ENCODE measurements around the gene TMCC1.
"Not testable (repeated sequence)": the region's sequence is repeated elsewhere in the genome, so short reads cannot be mapped to it uniquely, and the experiment has no call there.

TMCC1 gene

DNA sequence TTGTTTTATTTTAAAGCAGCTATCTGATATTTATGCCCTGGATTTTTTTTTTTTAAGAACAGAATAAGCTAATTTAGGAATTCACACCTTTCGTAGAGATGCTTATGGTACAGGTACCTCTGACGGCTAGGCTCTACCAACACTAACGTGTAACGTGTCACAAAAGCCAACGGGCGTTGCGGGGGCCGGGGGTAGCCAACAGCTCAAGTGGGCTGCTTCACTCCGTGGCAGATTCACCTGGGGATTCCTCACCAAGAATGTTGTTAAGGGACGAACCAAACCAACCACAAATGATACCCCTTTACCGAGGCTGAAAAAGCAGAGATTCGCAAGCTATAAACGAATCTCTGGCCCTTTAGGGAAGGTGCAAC is 1.0 kb downstream of the TMCC1 start:
- peak; percentile 30 for DNase-seq (ENCODE audit: low spot score)

DNA sequence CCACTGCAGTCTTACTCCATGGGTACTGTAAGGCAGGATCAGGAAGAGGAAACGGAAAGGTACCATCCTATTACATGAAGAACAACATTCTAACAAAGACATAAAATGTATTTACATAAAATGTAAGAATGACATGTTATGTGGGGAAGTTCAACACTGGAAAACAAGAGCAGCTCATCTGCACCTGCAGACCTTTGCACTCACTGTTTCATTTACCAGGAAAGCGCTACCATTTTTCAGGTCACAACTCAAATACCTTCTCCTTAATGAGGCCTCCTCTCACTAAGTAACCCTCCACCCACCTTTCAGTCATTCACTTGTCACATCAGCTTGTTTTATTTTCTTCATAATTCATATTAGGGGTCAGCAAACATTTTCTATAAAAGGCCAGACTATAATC is 2.6 kb downstream of the TMCC1 start:
- no peak for DNase-seq (ENCODE audit: low spot score)

DNA sequence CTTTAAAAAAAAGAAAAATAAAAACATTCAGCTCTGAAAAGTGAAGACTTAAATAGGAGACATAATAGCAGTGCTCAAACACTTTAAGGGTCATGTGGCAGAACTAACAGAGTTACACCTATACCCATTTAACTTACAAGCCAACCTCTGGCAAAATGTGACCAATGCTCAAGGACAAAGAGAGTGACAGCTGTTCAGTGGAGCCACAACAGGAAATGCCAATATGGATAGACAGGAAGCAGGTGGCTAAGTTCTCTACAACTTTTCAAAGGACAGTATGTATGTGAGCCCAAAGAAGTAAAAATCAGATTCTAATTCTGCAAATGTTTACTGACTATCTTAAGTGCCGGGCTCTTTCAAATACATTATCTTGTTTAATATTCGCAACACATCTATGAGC is 3.4 kb downstream of the TMCC1 start:
- DNase-seq (ENCODE audit: low spot score), result no peak

DNA sequence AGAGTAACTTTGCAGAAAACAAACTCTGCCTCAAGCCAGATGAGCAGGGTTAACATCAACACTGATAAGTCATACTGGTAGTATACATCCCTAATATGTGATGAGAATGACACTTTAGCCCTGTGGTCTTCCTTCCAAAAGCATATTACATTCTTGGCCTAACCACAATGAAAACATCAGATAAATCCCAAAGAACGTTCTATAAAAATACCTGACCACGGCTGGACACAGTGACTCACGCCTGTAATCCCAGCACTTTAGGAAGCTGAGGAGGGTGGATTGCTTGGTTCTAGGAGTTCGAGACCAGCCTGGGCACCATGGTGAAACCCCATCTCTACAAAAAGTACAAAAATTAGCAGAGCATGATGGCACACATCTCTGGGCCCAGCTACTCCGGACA is 4.7 kb downstream of the TMCC1 start:
- DNase-seq (ENCODE audit: low spot score), result no peak

GRCh38 chr3:129881261-129881660 is 12.2 kb downstream of the TMCC1 start:
- DNase-seq (ENCODE audit: low spot score), result no peak

GRCh38 chr3:129878355-129878754 is 15.2 kb downstream of the TMCC1 start:
- no peak for DNase-seq (ENCODE audit: low spot score)

DNA sequence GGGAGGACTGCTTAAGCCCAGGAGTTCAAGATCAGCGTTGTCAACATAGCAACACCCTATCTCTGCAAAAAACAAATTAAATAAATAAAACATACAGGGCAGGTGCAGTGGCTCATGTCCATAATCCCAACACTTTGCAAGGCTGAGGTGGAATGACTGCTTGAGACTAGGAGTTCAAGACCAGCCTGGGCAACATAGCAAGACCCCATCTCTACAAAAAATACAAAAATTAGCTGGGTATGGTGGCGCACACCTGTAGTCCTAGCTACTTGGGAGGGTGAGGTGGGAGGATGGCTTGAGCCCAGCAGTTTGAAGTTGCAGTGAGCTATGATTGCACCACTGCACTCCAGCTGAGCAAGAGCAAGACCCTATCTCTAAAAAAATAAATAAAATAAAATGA is 19.0 kb downstream of the TMCC1 start:
- not testable (repeated sequence) for DNase-seq (ENCODE audit: low spot score)

DNA sequence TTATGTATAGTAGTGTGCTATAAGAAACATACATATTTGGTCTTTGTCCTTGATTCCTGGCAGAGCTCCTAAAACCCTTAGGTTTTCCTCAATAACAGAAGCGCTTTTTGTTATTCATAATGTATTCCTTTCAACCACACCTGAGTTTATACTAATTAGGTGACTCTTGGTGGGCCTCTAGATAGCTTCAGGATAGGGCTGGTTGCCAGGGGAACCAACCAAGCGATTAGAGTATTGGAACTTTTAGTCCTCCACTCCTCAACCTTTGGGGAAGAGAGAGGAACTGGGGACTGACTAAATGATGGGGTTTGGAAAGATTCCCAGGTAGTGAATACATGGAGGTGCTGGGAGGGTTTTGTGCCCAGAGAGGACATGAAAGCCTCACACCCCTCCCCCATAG is 24.6 kb downstream of the TMCC1 start:
- no peak for DNase-seq (ENCODE audit: low spot score)

- DNase-seq (ENCODE audit: low spot score), result no peak
Observed at GRCh38 chr3:129867506-129868124, 25.9 kb downstream of the TMCC1 start.

DNA sequence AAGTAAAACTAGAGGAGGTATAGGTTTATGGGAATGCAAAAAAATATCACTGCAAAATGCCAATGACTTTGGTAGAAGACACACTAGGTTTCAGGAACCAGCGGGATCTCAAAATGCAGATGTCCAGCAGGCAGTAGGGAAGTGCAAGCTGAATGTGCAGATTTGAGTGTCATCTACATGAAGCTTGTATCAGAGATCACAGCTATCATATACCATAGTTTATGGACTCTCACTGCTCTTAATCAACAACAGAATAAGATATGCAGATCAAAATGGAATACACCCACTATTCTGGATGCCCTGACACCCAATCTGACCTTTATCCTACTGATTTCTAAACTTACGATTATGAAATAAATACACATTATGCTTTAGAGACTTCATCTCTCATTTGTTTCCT is 27.7 kb downstream of the TMCC1 start:
- DNase-seq (ENCODE audit: low spot score), result no peak

GRCh38 chr3:129864519-129864918 is 29.0 kb downstream of the TMCC1 start:
- no peak for DNase-seq (ENCODE audit: low spot score)

DNA sequence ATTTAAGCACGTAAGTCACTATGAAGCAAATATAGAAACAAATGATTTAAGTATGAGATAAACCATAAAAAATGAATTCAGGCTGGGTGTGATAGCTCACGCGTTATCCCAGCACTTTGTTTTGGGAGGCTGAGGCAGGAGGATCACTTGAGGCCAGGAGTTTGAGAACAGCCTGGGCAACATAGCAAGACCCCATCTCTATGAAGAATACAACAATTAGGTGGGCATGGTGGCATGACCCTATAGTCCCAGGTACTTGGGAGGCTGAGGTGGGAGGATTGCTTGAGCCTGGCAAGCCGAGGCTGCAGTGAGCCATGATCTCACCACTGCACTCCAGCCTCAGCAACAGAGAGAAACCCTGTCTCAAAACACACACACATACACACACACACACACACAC is 34.2 kb downstream of the TMCC1 start:
- DNase-seq (ENCODE audit: low spot score), result no peak

- no peak for DNase-seq (ENCODE audit: low spot score)
Observed at GRCh38 chr3:129857899-129858298, 35.6 kb downstream of the TMCC1 start.

- not testable (repeated sequence) for DNase-seq (ENCODE audit: low spot score)
Observed at GRCh38 chr3:129856790-129857189, 36.7 kb downstream of the TMCC1 start.

DNA sequence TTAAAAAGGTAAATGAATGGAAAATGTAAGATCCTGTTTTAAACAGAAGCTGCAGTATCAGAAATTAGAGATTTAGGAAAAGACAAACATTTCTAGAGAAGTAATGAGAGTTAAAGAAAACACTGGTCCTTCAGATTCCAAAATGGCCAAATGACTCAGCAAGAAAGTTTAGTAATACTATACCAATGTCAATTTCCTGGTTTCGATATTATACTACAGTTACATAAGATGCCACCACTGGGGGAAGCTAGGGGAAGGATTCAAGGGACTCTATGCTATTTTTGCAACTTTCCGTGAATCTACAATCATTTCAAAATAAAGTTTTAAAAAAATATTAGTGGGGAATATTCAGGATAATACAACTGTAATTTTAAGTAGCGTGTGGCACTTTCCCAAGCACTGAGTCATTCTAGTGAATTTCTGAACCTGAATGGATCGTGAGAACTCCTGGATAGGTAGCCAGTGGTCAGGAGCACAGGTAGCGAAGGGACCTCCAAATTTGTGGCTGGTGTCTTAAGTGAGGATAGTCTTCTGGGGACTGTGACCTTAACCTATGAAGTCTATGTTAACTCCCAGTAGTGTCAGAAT is 37.6 kb downstream of the TMCC1 start:
- DNase-seq (ENCODE audit: low spot score), result no peak

GRCh38 chr3:129855170-129855831 is 38.2 kb downstream of the TMCC1 start:
- DNase-seq (ENCODE audit: low spot score), result no peak

DNA sequence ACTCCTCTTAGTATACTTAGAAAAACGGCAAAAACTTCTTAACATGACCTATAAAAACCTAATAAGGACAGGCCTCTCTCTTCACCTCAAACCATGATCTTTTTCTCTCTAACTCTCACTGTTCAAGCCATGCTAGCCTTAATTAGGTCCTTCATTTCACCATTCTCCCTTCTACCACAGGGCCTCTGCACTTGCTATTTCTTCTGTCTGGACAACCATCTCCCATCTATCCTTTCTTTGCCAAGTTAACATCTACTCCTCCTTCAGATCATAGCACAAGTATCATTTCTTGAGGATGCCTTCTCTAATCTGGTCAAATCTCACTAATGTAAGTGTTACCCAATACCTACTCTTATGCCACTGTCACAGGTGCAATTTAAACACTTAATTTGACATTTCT is 39.1 kb downstream of the TMCC1 start:
- no peak for DNase-seq (ENCODE audit: low spot score)

DNA sequence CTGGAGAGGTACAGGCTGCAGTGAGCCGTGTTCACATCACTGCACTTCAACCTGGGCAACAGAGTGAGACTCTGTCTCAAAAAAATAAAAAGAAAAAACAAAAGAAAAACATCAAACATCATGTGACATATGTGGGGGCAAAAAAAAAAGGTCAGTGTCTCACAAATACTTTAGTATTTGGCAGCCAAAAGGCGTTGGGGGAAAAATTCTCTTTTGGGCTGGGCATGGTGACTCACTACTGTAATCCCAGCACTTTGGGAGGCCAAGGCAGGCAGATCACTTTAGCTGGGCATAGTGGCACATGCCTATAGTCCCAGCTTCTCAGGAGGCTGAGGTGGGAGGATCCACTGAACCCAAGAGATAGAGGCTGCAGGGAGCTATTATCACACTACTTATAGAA is 47.6 kb downstream of the TMCC1 start:
- DNase-seq (ENCODE audit: low spot score), result no peak

GRCh38 chr3:129840707-129841360 is 52.7 kb downstream of the TMCC1 start:
- DNase-seq (ENCODE audit: low spot score), result no peak

- DNase-seq (ENCODE audit: low spot score), result no peak
Observed at GRCh38 chr3:129838086-129838485, 55.4 kb downstream of the TMCC1 start.

GRCh38 chr3:129837065-129837642 is 56.4 kb downstream of the TMCC1 start:
- no peak for DNase-seq (ENCODE audit: low spot score)

DNA sequence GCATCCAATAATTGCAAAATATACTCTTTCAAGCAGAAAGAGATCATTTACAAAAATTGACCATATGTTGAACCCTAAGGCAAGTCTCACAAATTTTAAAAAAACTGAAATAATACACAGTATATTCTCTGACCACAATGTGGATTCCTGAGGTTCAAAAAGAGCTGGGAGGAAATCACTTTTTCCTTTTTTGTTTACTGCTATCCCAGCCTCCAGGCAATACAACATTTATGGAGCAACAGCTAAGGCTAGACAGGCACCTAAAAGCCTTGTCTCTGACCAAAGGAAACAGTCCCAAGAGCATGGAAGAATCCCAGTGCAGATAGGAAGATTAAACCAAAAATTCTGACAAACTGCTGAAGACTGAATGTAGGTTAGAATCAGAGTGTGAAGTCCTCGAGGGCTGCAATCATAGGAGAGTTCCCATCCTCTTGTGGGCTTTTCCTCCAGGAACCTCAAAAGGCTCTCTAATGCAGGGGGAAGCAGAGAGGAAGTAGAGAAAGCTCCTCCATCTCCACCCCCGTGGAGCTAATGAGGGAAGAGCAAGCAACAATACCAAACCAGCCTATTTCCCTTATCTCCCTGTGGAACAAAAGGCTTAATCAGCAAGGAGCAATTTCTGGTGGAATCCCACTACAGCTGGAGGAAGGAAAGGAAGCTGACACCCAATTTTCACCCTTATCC is 57.0 kb downstream of the TMCC1 start:
- no peak for DNase-seq (ENCODE audit: low spot score)
